Peyer's patch (tissue), 4 donors: ENCODE data around the gene PPARA. TPM values are rescaled to one million over a fixed set of nuclear protein-coding genes. Genes with fewer than 3 reads are reported as not detected.

ENCODE experiments used
- DNase-seq, 3 donors: peaks; one replicate each; pipeline ENCODE4 v3.0.0-alpha.2; 2017 to 2019
- H3K27ac ChIP-seq, 4 donors: fragments of 200-600 bp; sonication (generic); one replicate each; pipeline ENCODE4 v1.5.1; 2016 to 2019
- H3K27me3 ChIP-seq, 2 donors: fragments of 200-600 bp; sonication (generic); one replicate each; pipeline ENCODE4 v1.5.1; 2019
- H3K36me3 ChIP-seq, 3 donors: fragments of 200-600 bp; sonication (generic); one replicate each; pipeline ENCODE4 v1.5.1; 2016 to 2019
- H3K4me1 ChIP-seq, 4 donors: fragments of 200-600 bp; sonication (generic); one replicate each; pipeline ENCODE4 v1.5.1; 2016 to 2019
- H3K4me3 ChIP-seq, 4 donors: fragments of 200-600 bp; sonication (generic); 1 replicate in 3 of 4; 2 replicates in 1 of 4; pipeline ENCODE4 v1.5.1; 2016 to 2019; ENCODE audit warnings: mild to moderate bottlenecking in 1 of 4
- H3K9me3 ChIP-seq, 4 donors: fragments of 200-600 bp; sonication (generic); one replicate each; pipeline ENCODE4 v1.5.1; 2016 to 2019; ENCODE audit warnings: mild to moderate bottlenecking in 1 of 4
- CTCF ChIP-seq, 6 experiments: fragments of 450-650 bp in 4 of 6; fragments of 200-600 bp in 2 of 6; sonication (generic) in 1 of 6; IDR thresholded peaks; one replicate each; pipeline ENCODE4 v1.5.1; 2017 to 2019; ENCODE audit warnings: antibody characterized with exemption in 6 of 6, mild to moderate bottlenecking in 3 of 6, moderate library complexity in 1 of 6
- POLR2A ChIP-seq, 2 donors: fragments of 450-650 bp; IDR thresholded peaks; one replicate each; pipeline ENCODE4 v1.5.1; 2017; ENCODE audit warnings: antibody characterized with exemption in 2 of 2, mild to moderate bottlenecking in 2 of 2, moderate library complexity in 2 of 2
- total RNA-seq, 4 donors: library from RNA; depleted of rRNA; stranded (reverse); fragments of >200 nt; gene quantifications; one replicate each; pipeline ENCODE4 v1.1.0, GENCODE V29; 2016

The PPARA gene
- total RNA-seq, 4 donors from 2014 or later: 21.5 to 231 (median 189) TPM

- H3K9me3 ChIP-seq: no peaks in the 10 kb centered on the region
- peaks cover 0 to 29% (median 0%) of the 10 kb centered on the region in 3 donors for H3K36me3 ChIP-seq
- no peak overlapping the region for H3K4me3 ChIP-seq
- peaks cover 0 to 30% (median 0%) of the 10 kb centered on the region in 4 donors for H3K4me1 ChIP-seq
- peak in 1 of 3 donors; percentile 22 for DNase-seq
- H3K27me3 ChIP-seq: no peaks in the 10 kb centered on the region
- peak overlapping the region in 2 of 4 donors; percentile 7 to 72 for H3K27ac ChIP-seq
- no peak for TF ChIP-seq POLR2A (IDR thresholded peaks at IDR 0.05)
- TF ChIP-seq CTCF (IDR thresholded peaks at IDR 0.05): no peak
These were observed 9.5 kb downstream of the PPARA start for GRCh38 chr22:46159777-46160176.

- DNase-seq: peak in 2 of 3 donors; percentile 69
- no peak overlapping the region for H3K4me3 ChIP-seq
- peaks cover 0 to 18% (median 0%) of the 10 kb centered on the region in 4 donors for H3K4me1 ChIP-seq
- no peaks in the 10 kb centered on the region for H3K27me3 ChIP-seq
- H3K36me3 ChIP-seq: peaks cover 0 to 12% (median 0%) of the 10 kb centered on the region in 3 donors
- TF ChIP-seq CTCF (IDR thresholded peaks at IDR 0.05) (peak in 3 of 6 experiments; percentile 10 to 33 (median 29)), POLR2A (IDR thresholded peaks at IDR 0.05) (no peak)
- H3K9me3 ChIP-seq: no peaks in the 10 kb centered on the region
- H3K27ac ChIP-seq: peak overlapping the region in 3 of 4 donors; percentile 21 to 71 (median 61)
These were observed 12.0 kb downstream of the PPARA start for GRCh38 chr22:46162285-46162684.

- TF ChIP-seq CTCF (IDR thresholded peaks at IDR 0.05) (no peak), POLR2A (IDR thresholded peaks at IDR 0.05) (peak; percentile 7 to 11)
- H3K27me3 ChIP-seq: no peaks in the 10 kb centered on the region
- H3K36me3 ChIP-seq: peaks cover 0 to 15% (median 0%) of the 10 kb centered on the region in 3 donors
- no peaks in the 10 kb centered on the region for H3K9me3 ChIP-seq
- H3K4me3 ChIP-seq: no peak overlapping the region
- H3K27ac ChIP-seq: peak overlapping the region in 3 of 4 donors; percentile 21 to 71 (median 61)
- H3K4me1 ChIP-seq: peaks cover 0 to 18% (median 0%) of the 10 kb centered on the region in 4 donors
- DNase-seq: peak in 1 of 3 donors; percentile 43
These were observed 12.6 kb downstream of the PPARA start for GRCh38 chr22:46162771-46163556.

GRCh38 chr22:46163557-46163888, 13.2 kb downstream of the PPARA start:
- no peaks in the 10 kb centered on the region for H3K9me3 ChIP-seq
- no peak for DNase-seq
- H3K4me3 ChIP-seq: no peak overlapping the region
- peaks cover 0 to 18% (median 0%) of the 10 kb centered on the region in 4 donors for H3K4me1 ChIP-seq
- TF ChIP-seq CTCF (IDR thresholded peaks at IDR 0.05) (no peak), POLR2A (IDR thresholded peaks at IDR 0.05) (no peak)
- no peaks in the 10 kb centered on the region for H3K27me3 ChIP-seq
- H3K27ac ChIP-seq: peak overlapping the region in 3 of 4 donors; percentile 21 to 71 (median 61)
- peaks cover 0 to 16% (median 0%) of the 10 kb centered on the region in 3 donors for H3K36me3 ChIP-seq

GRCh38 chr22:46165977-46166376, 15.7 kb downstream of the PPARA start:
- H3K9me3 ChIP-seq: no peaks in the 10 kb centered on the region

More at GRCh38 chr22:46165977-46166376, 15.7 kb downstream of the PPARA start:
- TF ChIP-seq POLR2A (IDR thresholded peaks at IDR 0.05): no peak
- no peak for TF ChIP-seq CTCF (IDR thresholded peaks at IDR 0.05)
- H3K27me3 ChIP-seq: no peaks in the 10 kb centered on the region
- H3K4me1 ChIP-seq: peaks cover 0 to 22% (median 0%) of the 10 kb centered on the region in 4 donors
- no peak overlapping the region for H3K4me3 ChIP-seq
- peaks cover 0 to 8% (median 0%) of the 10 kb centered on the region in 3 donors for H3K36me3 ChIP-seq
- DNase-seq: no peak
- H3K27ac ChIP-seq: no peak overlapping the region
